Heart right ventricle (tissue), 16 donors: ENCODE measurements around the gene PCSK2. TPM values are rescaled to one million over a fixed set of nuclear protein-coding genes. Genes with fewer than 3 reads are reported as not detected.
A peak's percentile ranks its signal among the peaks of the same experiment; 100 is the strongest.

Experiments used
- ATAC-seq, 8 donors: fragments of 200-7000 bp; cut with Tn5 transposase; one replicate each; pipeline ENCODE4 v1.9.1; 2020; ENCODE audit warnings: mild to moderate bottlenecking in 8 of 8, moderate library complexity in 8 of 8, moderate number of reproducible peaks in 1 of 8
- DNase-seq, 2 donors: peaks; one replicate each; pipeline ENCODE4 v3.0.0-alpha.2; 2020
- H3K27ac ChIP-seq, 10 donors: fragments of 200-600 bp; sonication (generic) in 2 of 10; one replicate each; pipeline versions ENCODE4 v1.5.0 to v1.8.0; 2020 to 2022; ENCODE audit warnings: mild to moderate bottlenecking in 3 of 10
- H3K27me3 ChIP-seq, 7 donors: fragments of 200-600 bp; one replicate each; pipeline ENCODE4 v1.8.0; 2021 to 2022; ENCODE audit warnings: mild to moderate bottlenecking in 2 of 7
- H3K36me3 ChIP-seq, 9 donors: fragments of 200-600 bp; sonication (generic) in 1 of 9; one replicate each; pipeline versions ENCODE4 v1.5.0 to v1.8.0; 2020 to 2022; ENCODE audit warnings: mild to moderate bottlenecking in 2 of 9
- H3K4me1 ChIP-seq, 9 donors: fragments of 200-600 bp; sonication (generic) in 1 of 9; one replicate each; pipeline versions ENCODE4 v1.5.0 to v1.8.0; 2020 to 2022; ENCODE audit warnings: mild to moderate bottlenecking in 4 of 9
- H3K4me3 ChIP-seq, 10 donors: fragments of 200-600 bp; sonication (generic) in 2 of 10; one replicate each; pipeline versions ENCODE4 v1.5.0 to v1.8.0; 2020 to 2022; ENCODE audit warnings: mild to moderate bottlenecking in 7 of 10, moderate library complexity in 2 of 10
- H3K9me3 ChIP-seq, 11 donors: fragments of 200-600 bp in 10 of 11; sonication (generic) in 2 of 11; one replicate each; pipeline versions ENCODE4 v1.5.0 to v1.8.0; 2013 to 2022; ENCODE audit warnings: mild to moderate bottlenecking in 2 of 11, control low read depth in 1 of 11, moderate library complexity in 1 of 11
- CTCF ChIP-seq, 9 donors: fragments of 200-600 bp; sonication (generic) in 2 of 9; IDR thresholded peaks; one replicate each; pipeline versions ENCODE4 v1.5.0 to v1.8.0; 2021 to 2022; ENCODE audit warnings: antibody characterized with exemption in 9 of 9, mild to moderate bottlenecking in 5 of 9, moderate library complexity in 1 of 9
- WGBS, 2 donors: extraction: QIAGEN DNeasy Blood & Tissue Kit; methylation state at CpG; one replicate each; pipeline ENCODE4 v1.1.7; 2013; ENCODE audit warnings: inconsistent platforms in 1 of 2; 5-methylcytosine and 5-hydroxymethylcytosine counted together
- intact Hi-C, 10 donors: fragments of 100-400 bp; cut with DNase I; formaldehyde crosslinking; loops; one replicate each; pipeline versions ENCODE4 v1.11.1 to v1.14.2; 2022
- polyA plus RNA-seq, 2 donors: library from polyadenylated mRNA; stranded (reverse); fragments of 200-250 nt; gene quantifications; one replicate each; pipeline ENCODE4 v1.2.3, GENCODE V29; 2013
- total RNA-seq, 10 donors: library from RNA; stranded (reverse); fragmentation: NEBNext Ultra II Directional in 3 of 10; extraction: Animal tissue kit (Norgen Biotek cat#: 25700) in 3 of 10; gene quantifications; one replicate each; pipeline versions ENCODE4 v1.2.1 to v1.2.4, GENCODE V29; 2021 to 2023
- donor health status: Arrhythmogenic right ventricular cardiomyopathy.
- donor health status: ischemic (EF 13 %, LVEDD 7.1; RV severe dilation, severe dysfunction).
- donor health status: healthy with polysubstance abuse.
- donor health status: DM: no; HTN: yes; CAD: no.
- donor health status: DM: no; HTN: no; CAD: no.
- donor health status: ischemic (EF 25% LVEDD 6.9; RV normal size, moderate dysfunction).
- donor health status: ischemic (EF 25% LVEDD 5.7; RV mildly dilated, moderate dysfunction).
- donor health status: healthy.
- donor health status: DM: yes; HTN: yes; CAD: no.
- donor health status: Ischemic cardiomyopathy.
- donor health status: ischemic (EF 35%, LVEDD 5.7; RV mildly dilated, moderate dysfunction).
- donor health status: nonischemic (EF 11% LVEDD 7.7; RV severe dilation, severe dysfunction).
- donor health status: DM: yes; HTN: yes; CAD: no.
- donor health status: PGD.
- donor health status: ischemic (EF 29% LVEDD 5.4; RV normal size, mild dysfunction).
- donor health status: nonischemic (EF 23%, LVEDD 6.1; RV moderate dilation, normal function).

PCSK2 gene
- total and polyA plus RNA-seq, 12 donors, result 0.09 to 1.4 (median 0.66) TPM; not detected in 1

GRCh38 chr20:17504898-17505635, 278.2 kb downstream of the PCSK2 start:
- peak; percentile 78 to 91 (median 85) for ATAC-seq
- Histone ChIP-seq H3K9me3 (no peaks in the 10 kb centered on the region), H3K36me3 (no peaks in the 10 kb centered on the region), H3K4me3 (peak overlapping the region in 9 of 10 donors; percentile 27 to 60 (median 57)), H3K4me1 (peaks cover 0 to 19% (median 8%) of the 10 kb centered on the region in 9 donors), H3K27ac (peak overlapping the region in 7 of 10 donors; percentile 1 to 58 (median 31)), H3K27me3 (no peaks in the 10 kb centered on the region)
- intact Hi-C loops, result loop anchor here (1.0 to 10.0 kb wide), 15 partner anchors 110 to 780 kb away; partner anchors contain the start of gene ZNF133 (in 3 of the 10)
- TF ChIP-seq CTCF (IDR thresholded peaks at IDR 0.05), result peak; percentile 60 to 82 (median 73)
- WGBS, 2 donors, result 2% methylated on average over 30 of the region's 30 CpGs
- DNase-seq, result peak; percentile 29 to 59

- H3K36me3 ChIP-seq, result no peaks in the 10 kb centered on the region
- intact Hi-C loops, result loop anchor here (1.0 to 10.0 kb wide), 14 partner anchors 109 to 779 kb away; partner anchors contain the start of gene ZNF133 (in 3 of the 10)
- peak overlapping the region in 7 of 10 donors; percentile 1 to 58 (median 31) for H3K27ac ChIP-seq
- DNase-seq (no peak), ATAC-seq (peak in 4 of 8 donors; percentile 11 to 27 (median 15))
- no peak for TF ChIP-seq CTCF (IDR thresholded peaks at IDR 0.05)
- peak overlapping the region in 9 of 10 donors; percentile 27 to 60 (median 57) for H3K4me3 ChIP-seq
- no peaks in the 10 kb centered on the region for H3K27me3 ChIP-seq
- WGBS, 2 donors, result 82 to 84% methylated on average over 19 of the region's 19 CpGs
- H3K9me3 ChIP-seq, result no peaks in the 10 kb centered on the region
- H3K4me1 ChIP-seq, result peaks cover 0 to 19% (median 8%) of the 10 kb centered on the region in 9 donors
These were observed 279.0 kb downstream of the PCSK2 start for GRCh38 chr20:17505636-17506517.

- no peak for TF ChIP-seq CTCF (IDR thresholded peaks at IDR 0.05)
- intact Hi-C loops, result loop anchor here (5.0 to 10.0 kb wide), 9 partner anchors 108 to 778 kb away; partner anchors contain the start of gene ZNF133 (in 3 of the 10)
- 93% methylated on average over 2 of the region's 2 CpGs for WGBS, 2 donors
- H3K9me3 ChIP-seq, result no peaks in the 10 kb centered on the region
- no peak overlapping the region for H3K4me3 ChIP-seq
- no peak overlapping the region for H3K27ac ChIP-seq
- H3K36me3 ChIP-seq, result no peaks in the 10 kb centered on the region
- DNase-seq (no peak), ATAC-seq (no peak)
- H3K27me3 ChIP-seq, result no peaks in the 10 kb centered on the region
- H3K4me1 ChIP-seq, result peaks cover 0 to 19% (median 8%) of the 10 kb centered on the region in 9 donors
These were observed 280.2 kb downstream of the PCSK2 start for GRCh38 chr20:17507032-17507431.

- intact Hi-C loops, result loop anchor here (5.0 to 10.0 kb wide), 9 partner anchors 107 to 777 kb away; partner anchors contain the start of gene ZNF133 (in 3 of the 10)
- Histone ChIP-seq H3K27ac (no peak overlapping the region), H3K4me1 (peaks cover 0 to 19% (median 8%) of the 10 kb centered on the region in 9 donors), H3K36me3 (no peaks in the 10 kb centered on the region), H3K4me3 (no peak overlapping the region), H3K27me3 (no peaks in the 10 kb centered on the region), H3K9me3 (no peaks in the 10 kb centered on the region)
- DNase-seq, result no peak
- no peak for TF ChIP-seq CTCF (IDR thresholded peaks at IDR 0.05)
- no peak for ATAC-seq
- 91 to 92% methylated on average over 5 of the region's 5 CpGs for WGBS, 2 donors
These were observed 280.7 kb downstream of the PCSK2 start for GRCh38 chr20:17507531-17507930.
